T-helper 2 cell treated with Interferon-gamma antibody and Interleukin-4, amounts not matched to agents 100 ng/mL and 5 ng/mL, for 36 hours (primary cell): ENCODE measurements around the gene ARMC7. TPM values are rescaled to one million over a fixed set of nuclear protein-coding genes. Genes with fewer than 3 reads are reported as not detected.

Source experiments
- intact Hi-C: fragments of 100-400 bp; cut with micrococcal nuclease; formaldehyde crosslinking; loops from one replicate; pipeline ENCODE4 v1.15.1; 2023
- total RNA-seq: library from RNA; stranded (reverse); gene quantifications from 2 replicates; pipeline ENCODE4 v1.2.3, GENCODE V29; 2022

The ARMC7 gene
- total RNA-seq, 1 donor from 2014 or later, result 15.7 TPM

DNA sequence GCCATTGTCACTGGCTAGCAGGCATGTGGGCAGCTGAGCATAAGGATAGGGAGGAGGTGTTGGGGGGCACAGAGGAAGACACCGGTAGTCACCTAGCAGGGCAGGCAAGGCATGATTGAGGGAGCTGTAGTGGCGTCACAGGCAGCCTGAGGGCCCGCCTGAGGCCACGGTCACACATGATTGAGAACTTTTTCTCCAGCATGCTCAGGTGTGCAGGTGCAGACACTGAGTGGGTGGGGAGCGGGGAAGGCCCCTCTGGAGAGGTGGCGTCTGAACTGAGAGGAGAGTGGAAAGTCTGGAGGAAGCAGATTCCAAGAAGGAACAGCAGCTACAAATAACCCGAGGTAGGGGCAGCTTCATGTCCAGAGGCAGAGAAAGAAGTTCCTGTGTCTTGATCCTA is 10.9 kb upstream of the ARMC7 start:
- intact Hi-C loops, result no loop called here

DNA sequence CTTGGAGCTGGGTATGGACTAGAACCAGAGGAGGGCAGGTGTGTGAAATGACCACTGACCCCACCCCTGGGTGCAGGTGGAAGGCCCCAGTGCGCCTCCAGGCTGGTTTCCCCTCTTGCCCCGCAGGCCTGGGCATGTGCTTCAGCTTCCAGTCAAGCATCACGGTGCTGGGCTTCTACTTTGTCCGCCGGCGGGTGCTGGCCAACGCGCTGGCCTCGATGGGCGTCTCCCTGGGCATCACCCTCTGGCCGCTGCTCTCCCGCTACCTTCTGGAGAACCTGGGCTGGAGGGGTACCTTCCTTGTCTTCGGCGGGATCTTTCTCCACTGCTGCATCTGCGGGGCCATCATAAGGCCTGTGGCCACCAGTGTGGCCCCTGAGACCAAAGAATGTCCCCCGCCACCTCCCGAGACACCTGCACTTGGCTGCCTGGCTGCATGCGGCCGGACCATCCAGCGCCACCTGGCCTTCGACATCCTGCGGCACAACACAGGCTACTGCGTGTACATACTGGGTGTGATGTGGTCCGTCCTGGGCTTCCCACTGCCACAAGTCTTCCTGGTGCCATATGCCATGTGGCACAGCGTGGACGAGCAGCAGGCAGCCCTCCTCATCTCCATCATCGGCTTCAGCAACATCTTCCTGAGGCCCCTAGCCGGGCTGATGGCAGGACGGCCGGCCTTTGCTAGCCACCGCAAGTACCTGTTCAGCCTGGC is 9.7 kb upstream of the ARMC7 start:
- intact Hi-C loops, result no loop called here

DNA sequence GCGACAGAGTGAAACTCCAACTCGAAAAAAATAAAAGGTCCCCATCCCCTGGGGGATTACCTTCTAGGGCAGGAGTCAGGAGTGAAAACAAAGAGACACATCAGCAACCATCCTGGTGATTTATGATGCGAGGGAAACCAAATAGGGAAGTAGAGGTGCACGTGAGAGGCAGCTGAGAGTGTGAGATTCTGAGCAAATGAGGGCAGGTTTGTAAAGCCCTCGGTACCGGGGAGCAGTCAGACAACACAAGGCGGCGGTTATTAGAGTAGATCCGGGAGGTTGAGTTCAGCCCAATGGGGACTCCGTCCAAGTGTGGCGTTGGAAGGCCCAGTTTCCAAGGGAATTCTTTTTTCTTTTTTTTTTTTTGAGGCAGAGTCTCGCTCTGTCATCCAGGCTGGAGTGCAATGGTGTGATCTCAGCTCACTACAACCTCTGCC is 7.4 kb upstream of the ARMC7 start:
- intact Hi-C loops, result no loop called here

- intact Hi-C loops, result no loop called here
Measured at GRCh38 chr17:75103601-75104554, 5.9 kb upstream of the ARMC7 start.

GRCh38 chr17:75105126-75106080 is 4.4 kb upstream of the ARMC7 start:
- intact Hi-C loops, result no loop called here

GRCh38 chr17:75108193-75108592 is 1.6 kb upstream of the ARMC7 start:
- intact Hi-C loops, result loop anchor here (2.0 kb wide), 1 partner anchor 61 kb away; the partner anchor contains the start of genes ATP5PD and KCTD2

DNA sequence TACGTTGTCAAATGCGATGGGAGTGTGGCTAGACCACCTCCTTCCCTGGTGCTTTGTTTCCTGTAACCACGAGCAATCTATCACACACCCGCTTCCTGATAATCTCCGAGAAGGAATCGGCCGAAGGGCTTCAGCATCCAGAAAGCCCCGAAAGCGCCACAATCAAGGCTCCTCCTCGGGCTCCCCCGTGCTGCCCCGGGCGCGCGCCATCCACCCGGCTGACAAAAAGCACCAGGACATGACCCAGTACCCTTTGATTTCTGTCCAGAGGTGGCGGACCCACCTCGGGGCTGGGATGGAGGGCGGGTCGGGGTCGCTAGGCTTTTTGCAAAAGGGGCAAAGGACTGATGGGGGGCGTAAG is 743 bp upstream of the ARMC7 start:
- intact Hi-C loops, result loop anchor here (2.0 kb wide), 1 partner anchor 62 kb away; the partner anchor contains the start of genes ATP5PD and KCTD2

- intact Hi-C loops, result loop anchor here (5.0 kb wide), 3 partner anchors 42 to 302 kb away; partner anchors contain the start of gene JPT1
Measured at GRCh38 chr17:75110234-75110937, 617 bp downstream of the ARMC7 start.

DNA sequence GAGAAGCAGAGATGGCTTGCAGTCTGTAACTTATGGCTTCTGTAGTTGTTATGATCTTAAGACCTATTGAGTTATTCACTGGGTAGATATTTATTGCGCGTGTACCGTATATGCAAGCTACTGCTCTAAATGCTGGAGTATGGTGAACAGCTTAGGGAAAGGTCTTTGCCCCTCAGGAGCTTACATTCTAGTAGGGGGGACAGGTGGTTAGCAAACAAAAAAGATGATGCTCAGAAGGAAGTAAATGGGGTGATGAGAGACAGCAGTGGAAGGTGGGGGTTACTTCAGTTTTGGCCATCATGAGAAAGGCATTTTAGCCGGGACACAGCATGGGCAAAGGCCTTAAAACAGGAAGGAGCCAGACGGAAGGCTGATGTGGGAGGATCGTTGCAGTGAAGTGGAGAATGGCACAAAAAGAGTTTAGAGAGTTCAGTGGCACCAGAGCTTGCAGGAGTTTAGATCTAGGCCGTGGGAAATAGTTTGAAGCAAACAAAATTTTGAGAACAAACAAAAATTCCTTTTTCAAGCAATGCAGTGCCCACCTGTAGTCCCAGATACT is 2.1 kb downstream of the ARMC7 start:
- intact Hi-C loops, result loop anchor here (5.0 kb wide), 3 partner anchors 40 to 300 kb away; partner anchors contain the start of gene JPT1

- intact Hi-C loops, result loop anchor here (1.0 to 5.0 kb wide), 7 partner anchors 17 to 298 kb away; partner anchors contain the start of genes JPT1 and NT5C
Measured at GRCh38 chr17:75113798-75114551, 4.2 kb downstream of the ARMC7 start.

GRCh38 chr17:75114552-75115314 is 5.0 kb downstream of the ARMC7 start:
- intact Hi-C loops, result loop anchor here (1.0 to 5.0 kb wide), 7 partner anchors 16 to 298 kb away; partner anchors contain the start of genes JPT1 and NT5C

GRCh38 chr17:75115555-75115954 is 5.8 kb downstream of the ARMC7 start:
- intact Hi-C loops, result loop anchor here (2.0 kb wide), 1 partner anchor 15 kb away; the partner anchor contains the start of gene NT5C

GRCh38 chr17:75116737-75117136 is 7.0 kb downstream of the ARMC7 start:
- intact Hi-C loops, result no loop called here

DNA sequence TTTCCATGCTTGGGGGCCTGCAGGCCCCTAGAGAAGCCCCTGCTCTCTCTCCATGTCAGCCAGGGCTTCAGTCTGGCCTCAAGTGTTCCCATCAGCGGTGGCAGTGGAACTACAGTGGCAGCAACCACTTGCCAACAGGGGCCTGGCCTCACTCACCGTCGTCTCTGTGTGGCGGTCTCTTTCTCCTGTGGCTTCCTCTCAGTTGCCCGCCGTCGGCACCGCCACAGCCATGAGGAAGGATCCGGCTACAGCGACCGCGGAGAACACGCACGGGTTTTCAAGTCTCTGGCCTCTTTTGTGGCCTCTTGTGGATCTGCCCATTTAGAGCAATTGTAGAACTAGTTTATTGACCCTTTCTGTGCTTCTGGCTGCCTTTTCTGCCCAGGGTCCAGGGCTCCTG is 8.5 kb downstream of the ARMC7 start:
- intact Hi-C loops, result no loop called here

DNA sequence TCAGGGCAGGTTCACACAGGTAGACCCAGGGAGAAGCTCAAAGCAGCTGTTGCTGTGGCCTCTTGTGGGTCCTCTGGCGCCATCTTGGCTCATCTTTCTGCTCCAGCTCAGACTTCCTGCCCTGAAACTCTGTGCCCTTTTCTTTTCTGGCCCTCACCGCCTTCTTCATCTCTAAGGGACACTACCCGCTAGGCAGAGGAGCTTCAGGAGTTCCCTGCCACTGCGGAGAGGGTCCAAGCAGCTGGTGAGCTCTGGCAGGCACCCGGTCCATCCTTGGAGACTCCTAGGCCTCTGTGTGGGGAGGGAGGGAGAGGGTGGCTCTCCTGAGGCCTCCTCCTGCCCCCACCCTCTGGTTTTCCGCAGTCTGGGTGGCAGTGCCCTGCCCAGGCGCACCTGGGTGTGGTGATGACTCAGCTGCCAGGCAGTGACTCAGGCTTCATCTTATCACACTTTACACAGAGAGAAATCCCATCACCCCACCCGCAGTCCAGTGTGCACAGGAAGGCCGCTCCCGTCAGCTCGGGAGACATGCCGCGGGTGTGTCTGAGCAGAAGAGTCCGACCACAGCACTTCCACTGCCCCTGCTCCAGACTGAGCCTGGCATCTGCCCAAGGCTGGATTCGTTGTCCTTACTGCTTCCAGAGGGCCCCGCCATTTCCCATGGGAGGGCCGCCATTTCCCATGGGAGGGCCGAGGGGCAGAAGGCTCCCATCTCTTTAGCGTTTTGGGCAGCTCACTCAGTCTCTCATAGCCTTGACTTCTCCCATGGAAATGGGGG is 14.5 kb downstream of the ARMC7 start:
- intact Hi-C loops, result no loop called here

GRCh38 chr17:75124819-75125162 is 15.0 kb downstream of the ARMC7 start:
- intact Hi-C loops, result no loop called here

DNA sequence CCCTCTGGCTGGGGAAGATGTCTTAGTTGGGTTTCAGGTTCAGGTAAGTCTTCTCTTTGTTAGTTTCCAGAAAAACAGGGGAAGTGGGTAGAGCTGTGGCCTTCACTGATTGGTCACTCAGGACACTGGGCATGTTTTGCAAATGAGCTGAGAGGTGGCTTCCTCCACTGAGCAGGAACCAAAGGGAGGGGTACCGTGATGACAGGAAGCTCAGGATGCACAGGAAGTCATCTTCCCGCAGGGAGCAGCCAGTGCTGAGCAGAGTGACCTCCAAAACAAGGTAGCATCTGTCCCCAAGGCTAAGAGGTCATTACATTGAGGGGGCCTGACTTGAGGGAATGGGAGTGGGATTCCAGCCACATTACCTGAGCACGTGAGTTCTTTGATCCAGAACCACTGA is 16.2 kb downstream of the ARMC7 start:
- intact Hi-C loops, result no loop called here

GRCh38 chr17:75126954-75127353 is 17.2 kb downstream of the ARMC7 start:
- intact Hi-C loops, result no loop called here
